ENCODE results near the gene VAV2. TPM values are rescaled to one million over a fixed set of nuclear protein-coding genes. Genes with fewer than 3 reads are reported as not detected.

Gene VAV2
- total and polyA plus RNA-seq, 2 experiments from 2014 or later: 8.1 to 28.9 TPM

GRCh38 chr9:133740911-133741310, 251.2 kb downstream of the VAV2 start (continued):
- TF ChIP-seq CTCF (conservative IDR thresholded peaks at IDR 0.05; ENCODE audit: low read depth in 2 of 2): no peak
- no peak for TF ChIP-seq JUNB (IDR thresholded peaks at IDR 0.05; ENCODE audit: unreplicated experiment)
- no peak for TF ChIP-seq CREB1 (CRISPR knock-in tag; IDR thresholded peaks at IDR 0.05; ENCODE audit: low read depth)
- TF ChIP-seq ZNF114 (CRISPR knock-in tag; IDR thresholded peaks at IDR 0.05): no peak
- no peak for TF ChIP-seq ZNF331 (CRISPR knock-in tag; IDR thresholded peaks at IDR 0.05; ENCODE audit: low read depth)
- TF ChIP-seq EZH2phosphoT487 (IDR thresholded peaks at IDR 0.05; ENCODE audit: unreplicated experiment): no peak
- TF ChIP-seq POLR2AphosphoS5 (IDR thresholded peaks at IDR 0.05; ENCODE audit: low read depth): no peak
- no peak for TF ChIP-seq NANOG (IDR thresholded peaks at IDR 0.05; ENCODE audit: borderline replicate concordance)
- TF ChIP-seq ETS1 (IDR thresholded peaks at IDR 0.05): no peak
- no peak for TF ChIP-seq EZH2 (IDR thresholded peaks at IDR 0.05; ENCODE audit: low read depth, unreplicated experiment)

- H3K27me3 ChIP-seq (ENCODE audit: insufficient read depth): no peaks in the 10 kb centered on the region
- H3K27ac ChIP-seq (ENCODE audit: low read depth): no peak overlapping the region
- H3F3A ChIP-seq (replicated peaks; ENCODE audit: low read depth): no peaks in the 10 kb centered on the region
- H3K36me3 ChIP-seq (ENCODE audit: insufficient read depth): no peaks in the 10 kb centered on the region
- TF ChIP-seq JUNB (IDR thresholded peaks at IDR 0.05; ENCODE audit: unreplicated experiment): no peak
- TF ChIP-seq POLR2AphosphoS5 (IDR thresholded peaks at IDR 0.05; ENCODE audit: low read depth): no peak
- no peak for TF ChIP-seq ZNF331 (CRISPR knock-in tag; IDR thresholded peaks at IDR 0.05; ENCODE audit: low read depth)
- no peak for TF ChIP-seq ZNF114 (CRISPR knock-in tag; IDR thresholded peaks at IDR 0.05)
- H3K79me2 ChIP-seq (replicated peaks; ENCODE audit: insufficient read depth): no peaks in the 10 kb centered on the region
- Mint-ChIP-seq H3K27me3 (ENCODE audit: insufficient read depth, low read depth, poor library complexity) (peaks cover 4% of the 10 kb centered on the region), H3K9me3 (peaks cover 3% of the 10 kb centered on the region; the same call in 2 of the 3 replicates), H3K4me1 (peaks cover 26% of the 10 kb centered on the region), H3K4me3 (no peak overlapping the region), H3K36me3 (ENCODE audit: low read depth) (no peaks in the 10 kb centered on the region), H3K27ac (no peak overlapping the region)
- no peak overlapping the region for H3K4me2 ChIP-seq
- ATAC-seq: no peak
- H3K4me1 ChIP-seq (ENCODE audit: insufficient read depth): peaks cover 19% of the 10 kb centered on the region
- no peak overlapping the region for H3K4me3 ChIP-seq
- no peak overlapping the region for H2AFZ ChIP-seq
- no peak for DNase-seq (ENCODE audit: low spot score)
- no peaks in the 10 kb centered on the region for H3K9me2 ChIP-seq (ENCODE audit: insufficient read depth)
- H4K20me1 ChIP-seq (replicated peaks; ENCODE audit: insufficient read depth): no peaks in the 10 kb centered on the region
Observed at GRCh38 chr9:133739408-133740280, 252.5 kb downstream of the VAV2 start.

All from GM23338 (cell line).